Neural progenitor cell (in vitro differentiated cells): ENCODE measurements around the gene FYCO1.

Experiments used
- EZH2 ChIP-seq: fragments of 200-600 bp; sonication (generic); IDR thresholded peaks from 2 replicates; pipeline ENCODE4 v1.6.1; 2017; ENCODE audit warnings: antibody characterized with exemption, mild to moderate bottlenecking, moderate library complexity
- TF ChIP-seq, protein P1 (sequence below): fragments of 200-600 bp; sonication (generic); IDR thresholded peaks from 2 replicates; pipeline ENCODE4 v1.5.1; 2017; ENCODE audit warnings: antibody characterized with exemption, mild to moderate bottlenecking

- TF ChIP-seq, protein P1, sequence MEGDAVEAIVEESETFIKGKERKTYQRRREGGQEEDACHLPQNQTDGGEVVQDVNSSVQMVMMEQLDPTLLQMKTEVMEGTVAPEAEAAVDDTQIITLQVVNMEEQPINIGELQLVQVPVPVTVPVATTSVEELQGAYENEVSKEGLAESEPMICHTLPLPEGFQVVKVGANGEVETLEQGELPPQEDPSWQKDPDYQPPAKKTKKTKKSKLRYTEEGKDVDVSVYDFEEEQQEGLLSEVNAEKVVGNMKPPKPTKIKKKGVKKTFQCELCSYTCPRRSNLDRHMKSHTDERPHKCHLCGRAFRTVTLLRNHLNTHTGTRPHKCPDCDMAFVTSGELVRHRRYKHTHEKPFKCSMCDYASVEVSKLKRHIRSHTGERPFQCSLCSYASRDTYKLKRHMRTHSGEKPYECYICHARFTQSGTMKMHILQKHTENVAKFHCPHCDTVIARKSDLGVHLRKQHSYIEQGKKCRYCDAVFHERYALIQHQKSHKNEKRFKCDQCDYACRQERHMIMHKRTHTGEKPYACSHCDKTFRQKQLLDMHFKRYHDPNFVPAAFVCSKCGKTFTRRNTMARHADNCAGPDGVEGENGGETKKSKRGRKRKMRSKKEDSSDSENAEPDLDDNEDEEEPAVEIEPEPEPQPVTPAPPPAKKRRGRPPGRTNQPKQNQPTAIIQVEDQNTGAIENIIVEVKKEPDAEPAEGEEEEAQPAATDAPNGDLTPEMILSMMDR, result no peak
- no peak for TF ChIP-seq EZH2
Measured at GRCh38 chr3:45923755-45924154, 71.9 kb downstream of the FYCO1 start.
